Right atrium auricular region (tissue), 2 donors: ENCODE measurements around the gene PLPPR1. TPM values are rescaled to one million over a fixed set of nuclear protein-coding genes. Genes with fewer than 3 reads are reported as not detected.
"Not testable (repeated sequence)": the region's sequence is repeated elsewhere in the genome, so short reads cannot be mapped to it uniquely, and the experiment has no call there.

Source experiments
- DNase-seq: peaks from one replicate; pipeline ENCODE4 v3.0.0-alpha.2; 2019; ENCODE audit warnings: low spot score
- H3K27ac ChIP-seq, 2 donors: fragments of 200-600 bp; sonication (generic); 1 replicate in 1 of 2; 2 replicates in 1 of 2; pipeline ENCODE4 v1.5.1; 2016 to 2019
- H3K27me3 ChIP-seq, 2 donors: fragments of 200-600 bp; sonication (generic); one replicate each; pipeline versions ENCODE4 v1.5.1 to v1.6.0; 2017 to 2019
- H3K36me3 ChIP-seq: fragments of 200-600 bp; sonication (generic); one replicate; pipeline ENCODE4 v1.5.1; 2016
- H3K4me1 ChIP-seq, 2 donors: fragments of 200-600 bp; sonication (generic); one replicate each; pipeline versions ENCODE4 v1.5.1 to v1.6.0; 2017 to 2019
- H3K4me3 ChIP-seq, 2 donors: fragments of 200-600 bp; sonication (generic); 1 replicate in 1 of 2; 2 replicates in 1 of 2; pipeline ENCODE4 v1.5.1; 2017 to 2019; ENCODE audit warnings: mild to moderate bottlenecking in 1 of 2, moderate library complexity in 1 of 2
- H3K9me3 ChIP-seq, 2 donors: fragments of 200-600 bp; sonication (generic); one replicate each; pipeline ENCODE4 v1.5.1; 2019
- total RNA-seq, 2 donors: library from RNA; depleted of rRNA; stranded (reverse); fragments of >200 nt; gene quantifications; one replicate each; pipeline ENCODE4 v1.1.0, GENCODE V29; 2016
- TF ChIP-seq, protein P1 (sequence below), 2 donors: fragments of 200-600 bp; sonication (generic); IDR thresholded peaks; one replicate each; pipeline ENCODE4 v1.5.1; 2019; ENCODE audit warnings: antibody characterized with exemption in 2 of 2

The PLPPR1 gene
- total RNA-seq, 2 donors from 2014 or later, result not detected

- TF ChIP-seq, protein P1, sequence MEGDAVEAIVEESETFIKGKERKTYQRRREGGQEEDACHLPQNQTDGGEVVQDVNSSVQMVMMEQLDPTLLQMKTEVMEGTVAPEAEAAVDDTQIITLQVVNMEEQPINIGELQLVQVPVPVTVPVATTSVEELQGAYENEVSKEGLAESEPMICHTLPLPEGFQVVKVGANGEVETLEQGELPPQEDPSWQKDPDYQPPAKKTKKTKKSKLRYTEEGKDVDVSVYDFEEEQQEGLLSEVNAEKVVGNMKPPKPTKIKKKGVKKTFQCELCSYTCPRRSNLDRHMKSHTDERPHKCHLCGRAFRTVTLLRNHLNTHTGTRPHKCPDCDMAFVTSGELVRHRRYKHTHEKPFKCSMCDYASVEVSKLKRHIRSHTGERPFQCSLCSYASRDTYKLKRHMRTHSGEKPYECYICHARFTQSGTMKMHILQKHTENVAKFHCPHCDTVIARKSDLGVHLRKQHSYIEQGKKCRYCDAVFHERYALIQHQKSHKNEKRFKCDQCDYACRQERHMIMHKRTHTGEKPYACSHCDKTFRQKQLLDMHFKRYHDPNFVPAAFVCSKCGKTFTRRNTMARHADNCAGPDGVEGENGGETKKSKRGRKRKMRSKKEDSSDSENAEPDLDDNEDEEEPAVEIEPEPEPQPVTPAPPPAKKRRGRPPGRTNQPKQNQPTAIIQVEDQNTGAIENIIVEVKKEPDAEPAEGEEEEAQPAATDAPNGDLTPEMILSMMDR (IDR thresholded peaks at IDR 0.05), result no peak
- Histone ChIP-seq H3K36me3 (no peaks in the 10 kb centered on the region), H3K4me3 (no peak overlapping the region), H3K9me3 (no peaks in the 10 kb centered on the region), H3K4me1 (peaks cover 0 to 5% of the 10 kb centered on the region in 2 donors), H3K27me3 (no peaks in the 10 kb centered on the region), H3K27ac (no peak overlapping the region)
- DNase-seq, result no peak
These were observed 5.7 kb downstream of the PLPPR1 start for GRCh38 chr9:101034222-101034621.

- Histone ChIP-seq H3K27me3 (no peaks in the 10 kb centered on the region), H3K27ac (no peak overlapping the region), H3K36me3 (no peaks in the 10 kb centered on the region), H3K4me1 (no peaks in the 10 kb centered on the region), H3K4me3 (no peak overlapping the region), H3K9me3 (no peaks in the 10 kb centered on the region)
- TF ChIP-seq, protein P1 (IDR thresholded peaks at IDR 0.05), result no peak
- no peak for DNase-seq
These were observed 6.6 kb downstream of the PLPPR1 start for GRCh38 chr9:101035098-101035497.

DNA sequence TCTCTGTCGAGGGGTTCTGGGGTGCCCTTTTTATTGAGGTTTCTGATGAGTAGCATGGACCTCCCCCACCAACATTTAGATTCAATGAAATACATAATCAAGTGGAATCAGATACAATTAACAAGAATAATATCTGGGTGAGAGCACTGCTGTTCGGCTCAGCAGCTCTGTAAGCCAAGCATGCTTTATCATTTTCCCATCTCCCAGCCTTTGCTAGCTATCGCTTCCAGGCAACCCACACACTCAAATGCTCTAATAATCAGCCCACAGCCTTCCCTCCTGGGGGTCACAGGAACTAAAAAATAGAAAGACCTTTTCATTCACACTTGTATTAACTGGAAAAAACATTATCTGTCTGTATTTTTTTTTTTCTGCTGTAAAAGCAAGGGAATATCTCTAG is 8.9 kb downstream of the PLPPR1 start:
- DNase-seq, result no peak
- Histone ChIP-seq H3K27ac (no peak overlapping the region), H3K36me3 (no peaks in the 10 kb centered on the region), H3K27me3 (no peaks in the 10 kb centered on the region), H3K4me3 (no peak overlapping the region), H3K4me1 (no peaks in the 10 kb centered on the region), H3K9me3 (no peaks in the 10 kb centered on the region)
- TF ChIP-seq, protein P1 (IDR thresholded peaks at IDR 0.05), result no peak

- TF ChIP-seq, protein P1 (IDR thresholded peaks at IDR 0.05), result no peak
- Histone ChIP-seq H3K4me1 (no peaks in the 10 kb centered on the region), H3K27ac (no peak overlapping the region), H3K9me3 (no peaks in the 10 kb centered on the region), H3K36me3 (no peaks in the 10 kb centered on the region), H3K4me3 (no peak overlapping the region), H3K27me3 (no peaks in the 10 kb centered on the region)
- DNase-seq, result no peak
These were observed 10.0 kb downstream of the PLPPR1 start for GRCh38 chr9:101038488-101038887.

GRCh38 chr9:101039581-101039980 is 11.1 kb downstream of the PLPPR1 start:
- H3K4me1 ChIP-seq, H3K27me3 ChIP-seq, H3K27ac ChIP-seq, H3K36me3 ChIP-seq, DNase-seq, H3K9me3 ChIP-seq, H3K4me3 ChIP-seq: not testable (repeated sequence)

DNA sequence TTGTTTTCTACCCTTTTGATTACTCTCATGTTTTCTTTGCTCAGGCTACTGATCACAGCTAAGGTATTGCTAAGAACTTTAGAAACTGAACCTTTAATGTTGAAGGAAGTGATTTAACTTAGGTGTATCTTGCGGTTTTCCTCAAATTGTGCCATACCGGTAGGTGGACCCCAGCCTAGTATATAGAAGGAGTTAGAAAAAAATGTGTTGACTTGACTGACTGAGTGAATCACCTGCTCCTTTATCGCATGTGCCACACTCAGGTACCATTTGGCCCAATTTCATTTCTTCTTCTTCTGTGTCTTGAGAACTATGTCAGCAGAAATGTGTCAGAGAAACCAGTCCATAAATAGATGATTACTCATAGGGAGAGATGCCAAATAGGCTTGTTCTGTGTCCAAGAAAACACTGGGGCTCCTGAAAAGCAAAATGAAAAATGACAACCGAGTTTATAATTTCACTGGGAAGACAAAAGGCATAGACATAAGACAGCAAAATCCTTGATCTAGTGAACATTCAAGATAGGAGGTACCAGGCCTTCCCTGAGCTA is 19.4 kb downstream of the PLPPR1 start:
- no peaks in the 10 kb centered on the region for H3K36me3 ChIP-seq
- H3K9me3 ChIP-seq, result no peaks in the 10 kb centered on the region
- H3K4me1 ChIP-seq, result no peaks in the 10 kb centered on the region
- no peaks in the 10 kb centered on the region for H3K27me3 ChIP-seq
- TF ChIP-seq, protein P1 (IDR thresholded peaks at IDR 0.05), result no peak
- H3K27ac ChIP-seq, result no peak overlapping the region
- DNase-seq, result no peak
- no peak overlapping the region for H3K4me3 ChIP-seq
